ENCODE results near the gene MEIS1. TPM values are rescaled to one million over a fixed set of nuclear protein-coding genes. Genes with fewer than 3 reads are reported as not detected.

MEIS1 gene
- total and polyA plus RNA-seq, 3 donors from 2014 or later: 10.8 to 13.8 (median 13.5) TPM

- Histone ChIP-seq H3K9me3 (no peaks in the 10 kb centered on the region), H3K27ac (no peak overlapping the region), H3K4me3 (no peak overlapping the region), H3K4me1 (peaks cover 11% of the 10 kb centered on the region), H3K27me3 (no peaks in the 10 kb centered on the region), H3K36me3 (ENCODE audit: low read depth, missing control alignments) (no peaks in the 10 kb centered on the region)
- intact Hi-C loops (cut with DNase I; ENCODE audit: low total_unique reads): no loop called here
- peak; percentile 30 for DNase-seq
- TF ChIP-seq, protein P1, sequence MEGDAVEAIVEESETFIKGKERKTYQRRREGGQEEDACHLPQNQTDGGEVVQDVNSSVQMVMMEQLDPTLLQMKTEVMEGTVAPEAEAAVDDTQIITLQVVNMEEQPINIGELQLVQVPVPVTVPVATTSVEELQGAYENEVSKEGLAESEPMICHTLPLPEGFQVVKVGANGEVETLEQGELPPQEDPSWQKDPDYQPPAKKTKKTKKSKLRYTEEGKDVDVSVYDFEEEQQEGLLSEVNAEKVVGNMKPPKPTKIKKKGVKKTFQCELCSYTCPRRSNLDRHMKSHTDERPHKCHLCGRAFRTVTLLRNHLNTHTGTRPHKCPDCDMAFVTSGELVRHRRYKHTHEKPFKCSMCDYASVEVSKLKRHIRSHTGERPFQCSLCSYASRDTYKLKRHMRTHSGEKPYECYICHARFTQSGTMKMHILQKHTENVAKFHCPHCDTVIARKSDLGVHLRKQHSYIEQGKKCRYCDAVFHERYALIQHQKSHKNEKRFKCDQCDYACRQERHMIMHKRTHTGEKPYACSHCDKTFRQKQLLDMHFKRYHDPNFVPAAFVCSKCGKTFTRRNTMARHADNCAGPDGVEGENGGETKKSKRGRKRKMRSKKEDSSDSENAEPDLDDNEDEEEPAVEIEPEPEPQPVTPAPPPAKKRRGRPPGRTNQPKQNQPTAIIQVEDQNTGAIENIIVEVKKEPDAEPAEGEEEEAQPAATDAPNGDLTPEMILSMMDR (IDR thresholded peaks at IDR 0.05): no peak
- WGBS, 2 donors: 68 to 83% methylated on average over 6 of the region's 6 CpGs
Measured at GRCh38 chr2:66494708-66495107, 59.8 kb downstream of the MEIS1 start.

- WGBS, 2 donors: 50 to 57% methylated on average over 13 of the region's 13 CpGs
- Histone ChIP-seq H3K27ac (peak overlapping the region; percentile 40 to 66), H3K36me3 (ENCODE audit: low read depth, missing control alignments) (no peaks in the 10 kb centered on the region), H3K27me3 (no peaks in the 10 kb centered on the region), H3K4me1 (peaks cover 11% of the 10 kb centered on the region), H3K9me3 (no peaks in the 10 kb centered on the region), H3K4me3 (no peak overlapping the region)
- DNase-seq: peak; percentile 26
- intact Hi-C loops (cut with DNase I; ENCODE audit: low total_unique reads): no loop called here
- TF ChIP-seq, protein P1 (IDR thresholded peaks at IDR 0.05): no peak
- no peak for TF ChIP-seq POLR2A (IDR thresholded peaks at IDR 0.05)
Measured at GRCh38 chr2:66495788-66496640, 61.1 kb downstream of the MEIS1 start.

DNA sequence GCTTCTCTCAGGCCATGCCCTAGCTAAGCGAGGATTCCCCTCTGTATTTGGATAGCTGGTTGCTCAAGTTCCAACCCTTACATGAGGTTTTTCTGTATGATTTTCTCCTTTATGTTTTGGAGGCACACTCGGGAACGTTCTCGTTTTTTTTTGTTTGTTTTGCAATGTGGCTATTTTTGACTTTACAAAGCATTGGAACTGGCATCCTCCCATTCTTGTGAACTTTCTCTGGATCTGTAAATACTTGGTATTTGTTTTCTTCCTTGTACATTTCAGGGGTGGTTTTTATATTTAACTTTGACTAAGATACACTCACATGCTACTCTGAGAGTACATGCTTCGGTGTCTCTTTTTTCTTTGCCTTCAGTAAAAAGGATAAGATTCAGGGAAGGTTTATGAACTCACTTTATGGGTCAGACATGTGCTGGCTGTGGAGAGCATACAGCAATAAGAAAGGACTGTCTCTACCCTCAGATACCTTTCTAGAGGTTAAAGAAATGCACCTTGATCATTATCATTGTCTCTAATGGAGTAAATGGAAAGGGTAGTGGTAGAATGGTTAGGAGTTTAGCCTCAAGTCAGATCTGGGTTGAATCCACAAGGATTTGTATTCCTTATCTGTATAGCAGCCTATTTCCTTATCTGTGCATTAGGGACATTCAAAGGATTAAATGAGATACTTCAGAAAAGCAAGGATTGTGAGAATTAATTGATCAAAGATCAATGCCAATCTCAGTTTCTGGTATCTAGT lies 61.9 kb downstream of the MEIS1 start:
- H3K4me3 ChIP-seq: no peak overlapping the region
- no peaks in the 10 kb centered on the region for H3K27me3 ChIP-seq
- intact Hi-C loops (cut with DNase I; ENCODE audit: low total_unique reads): no loop called here
- peaks cover 11% of the 10 kb centered on the region for H3K4me1 ChIP-seq
- WGBS, 2 donors: 44 to 61% methylated on average over 5 of the region's 5 CpGs
- H3K9me3 ChIP-seq: no peaks in the 10 kb centered on the region
- no peak for DNase-seq
- no peaks in the 10 kb centered on the region for H3K36me3 ChIP-seq (ENCODE audit: low read depth, missing control alignments)
- TF ChIP-seq POLR2A (IDR thresholded peaks at IDR 0.05): no peak
- TF ChIP-seq, protein P1 (IDR thresholded peaks at IDR 0.05): no peak
- H3K27ac ChIP-seq: peak overlapping the region in 1 of 2 donors; percentile 66

DNA sequence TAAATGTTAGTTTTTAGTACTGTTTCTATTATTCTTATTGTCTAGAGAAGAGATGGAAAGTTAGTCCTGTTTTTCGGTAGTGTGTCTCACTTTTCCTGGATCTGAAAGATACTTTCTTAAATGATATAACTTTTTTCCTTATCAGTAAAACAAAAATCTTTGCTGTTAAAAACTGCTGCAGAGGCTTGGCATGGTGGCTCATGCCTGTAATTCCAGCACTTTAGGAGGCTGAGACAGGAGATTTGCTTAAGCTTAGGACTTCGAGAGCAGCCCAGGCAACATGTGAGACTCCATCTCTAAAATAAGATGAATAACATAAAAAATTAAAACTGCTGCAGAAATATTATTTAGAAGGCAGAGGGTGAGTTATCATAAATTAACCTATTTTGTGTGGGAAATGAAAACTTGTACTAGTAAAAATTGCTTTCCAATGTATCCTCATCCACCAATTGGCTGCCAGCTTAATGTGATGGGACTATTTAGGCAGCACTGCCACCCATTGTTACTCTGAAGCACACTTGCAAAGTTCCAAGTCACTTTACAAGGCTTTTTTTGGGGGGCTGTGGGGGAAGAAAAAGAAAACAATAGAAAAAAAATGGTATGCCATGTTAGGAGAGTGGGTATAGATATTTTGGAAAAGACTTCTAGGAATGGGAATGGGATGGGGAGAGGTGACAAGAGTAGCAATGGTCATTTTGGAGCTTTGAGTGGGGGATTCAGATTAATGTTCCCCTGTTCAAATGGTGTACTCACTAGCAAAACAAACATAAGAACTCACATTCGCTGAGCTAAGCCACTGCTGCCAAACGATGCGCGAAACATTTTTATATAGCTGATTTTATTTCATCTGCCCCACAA lies 62.7 kb downstream of the MEIS1 start:
- Histone ChIP-seq H3K27ac (no peak overlapping the region), H3K36me3 (ENCODE audit: low read depth, missing control alignments) (no peaks in the 10 kb centered on the region), H3K27me3 (no peaks in the 10 kb centered on the region), H3K9me3 (no peaks in the 10 kb centered on the region), H3K4me1 (peaks cover 11% of the 10 kb centered on the region), H3K4me3 (no peak overlapping the region)
- no peak for DNase-seq
- TF ChIP-seq, protein P1 (IDR thresholded peaks at IDR 0.05): no peak
- no peak for TF ChIP-seq POLR2A (IDR thresholded peaks at IDR 0.05)
- 93% methylated on average over 6 of the region's 6 CpGs for WGBS, 2 donors
- intact Hi-C loops (cut with DNase I; ENCODE audit: low total_unique reads): no loop called here

All from testis (tissue), 3 donors.